NCI-H1105 (cell line): Measurements from ENCODE around the gene TBXAS1.

Source experiments
- DNase-seq: peaks from one replicate; lab custom pipeline; 2025; lab: John Stamatoyannopoulos, UW

The TBXAS1 gene

DNA sequence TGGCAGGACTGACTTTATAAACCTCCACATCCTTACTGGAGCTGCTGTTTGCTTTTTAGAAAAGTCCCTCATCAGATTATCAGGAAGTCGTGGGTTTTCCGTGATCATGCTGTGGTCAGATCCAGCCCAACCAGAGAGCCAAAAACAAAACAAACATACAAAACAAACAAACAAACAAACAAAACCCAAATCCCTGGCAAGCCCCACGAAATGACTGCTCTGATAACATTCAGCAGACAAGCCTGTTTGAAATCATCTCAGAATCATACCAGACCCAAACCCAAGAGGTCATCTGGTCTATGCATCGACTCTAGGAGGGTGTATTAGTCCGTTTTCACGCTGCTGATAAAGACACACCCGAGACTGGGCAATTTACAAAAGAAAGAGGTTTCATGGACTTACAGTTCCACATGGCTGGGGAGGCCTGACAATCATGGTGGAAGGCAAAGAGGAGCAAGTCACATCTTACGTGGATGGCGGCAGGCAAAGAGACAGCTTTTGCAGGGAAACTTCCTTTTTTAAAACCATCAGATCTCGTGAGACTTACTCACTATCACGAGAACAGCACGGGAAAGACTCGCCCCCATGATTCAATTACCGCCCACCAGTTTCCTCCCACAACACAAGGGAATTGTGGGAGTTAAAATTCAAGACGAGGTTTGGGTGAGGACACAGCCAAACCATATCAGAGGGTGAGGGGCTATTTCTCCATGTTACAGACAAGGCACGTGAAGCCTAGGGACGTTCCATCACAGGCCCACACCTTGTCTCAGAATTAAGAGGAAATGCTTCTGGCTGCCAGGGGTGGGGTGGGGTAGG lies 148.0 kb downstream of the TBXAS1 start:
- DNase-seq = no peak

DNA sequence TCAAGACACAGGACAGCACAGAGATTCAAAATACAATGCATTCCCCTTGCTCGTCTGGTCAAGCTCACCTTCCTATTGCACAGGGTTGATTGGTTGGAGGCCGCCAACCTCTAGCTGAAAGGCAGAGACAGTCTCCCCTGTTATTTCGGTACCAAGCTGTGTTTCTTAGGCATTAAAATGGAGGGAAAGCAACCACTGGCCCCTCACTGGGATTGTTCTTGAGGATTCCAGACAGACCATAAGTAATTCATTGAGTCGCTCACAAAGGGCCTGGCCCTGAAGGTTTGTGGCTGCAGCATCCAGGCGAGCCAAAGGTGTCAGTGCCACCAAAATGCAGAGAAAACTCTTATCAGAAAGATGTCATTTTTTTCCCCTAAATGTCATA lies 152.4 kb downstream of the TBXAS1 start:
- no peak for DNase-seq

DNA sequence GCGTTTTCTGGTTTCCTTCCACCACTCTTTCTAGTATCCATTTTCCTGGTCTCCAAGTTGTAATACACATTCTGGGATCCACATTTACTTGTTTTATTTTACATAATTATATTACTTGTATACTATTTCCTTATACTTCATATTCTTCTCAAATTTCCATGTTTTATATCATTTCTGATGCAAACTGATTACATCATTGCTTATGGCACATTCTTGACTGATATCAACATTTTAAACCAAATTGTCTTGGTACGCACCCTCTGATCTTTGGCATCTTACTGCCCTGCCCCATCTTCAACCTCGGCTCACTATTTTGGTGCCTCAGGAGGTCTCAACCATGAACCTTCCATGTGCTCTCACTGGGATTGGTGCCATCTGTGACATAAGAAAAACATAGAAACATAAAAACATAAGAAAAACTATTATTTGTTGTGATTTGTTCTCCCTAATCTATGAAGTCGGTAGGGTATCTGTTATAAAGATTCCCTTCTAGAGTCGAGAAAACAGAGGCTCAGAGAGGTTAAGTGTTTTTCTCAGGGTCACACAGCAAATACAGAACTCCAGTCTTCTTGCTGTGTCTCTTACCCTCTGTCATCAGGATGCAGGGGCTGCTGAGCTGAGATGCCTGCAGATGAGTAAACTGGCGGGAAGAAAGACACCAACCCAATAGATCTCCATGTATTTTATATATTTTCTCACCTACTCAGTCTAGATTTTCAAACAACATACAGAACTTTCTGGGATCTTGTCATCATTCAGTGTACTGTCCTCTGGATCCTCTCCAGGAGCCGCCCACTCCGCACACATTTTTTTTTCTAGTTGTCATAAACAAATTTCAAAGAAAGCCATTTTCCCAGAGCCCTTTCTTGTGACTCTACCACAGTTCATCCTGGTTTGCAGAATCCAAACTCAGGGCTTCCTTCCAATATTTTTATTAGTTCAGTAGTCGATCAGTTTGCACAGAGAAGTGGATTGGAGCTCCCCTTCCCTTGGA lies 154.2 kb downstream of the TBXAS1 start:
- no peak for DNase-seq

DNA sequence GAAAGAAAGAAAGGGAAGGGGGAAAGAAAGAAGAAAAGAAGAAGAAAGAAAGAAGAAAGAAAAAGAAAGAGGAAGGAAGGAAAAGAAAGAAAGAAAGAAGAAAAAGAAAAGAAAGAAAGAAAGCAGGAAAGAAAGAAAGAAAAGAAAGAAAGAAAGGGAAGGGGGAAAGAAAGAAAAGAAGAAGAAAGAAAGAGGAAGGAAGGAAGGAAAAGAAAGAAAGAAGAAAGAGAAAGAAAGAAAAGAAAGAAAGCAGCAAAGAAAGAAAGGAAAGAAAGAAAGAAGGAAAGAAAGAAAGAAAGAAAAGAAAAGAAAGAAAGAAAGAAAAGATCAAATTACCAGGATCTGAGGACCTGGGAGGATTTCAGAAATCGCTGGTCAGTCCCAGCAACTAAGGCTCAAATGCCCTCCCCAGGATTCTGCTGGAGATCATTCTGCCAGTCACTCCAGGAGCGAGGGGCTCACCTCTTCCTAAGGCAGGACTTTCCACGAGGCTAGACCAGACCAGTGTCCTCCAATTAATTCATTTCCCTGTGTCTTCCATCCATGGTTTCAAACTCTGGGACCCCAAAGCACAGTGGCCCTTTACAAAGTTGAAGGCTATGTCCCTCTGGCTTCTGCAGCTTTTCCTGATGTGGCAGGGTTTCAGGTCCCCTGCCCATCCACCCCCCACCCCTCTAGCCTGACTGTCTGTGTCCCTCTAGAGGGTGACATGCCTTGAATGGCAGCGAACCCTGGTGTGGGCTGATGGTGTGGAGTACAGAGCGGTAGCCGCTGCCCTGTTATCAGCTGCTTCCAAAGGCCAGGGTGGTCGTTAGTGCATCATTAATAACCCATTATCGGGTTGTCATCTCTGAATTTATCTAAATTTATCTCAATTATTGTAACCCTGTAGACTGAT lies 155.8 kb downstream of the TBXAS1 start:
- no peak for DNase-seq

DNA sequence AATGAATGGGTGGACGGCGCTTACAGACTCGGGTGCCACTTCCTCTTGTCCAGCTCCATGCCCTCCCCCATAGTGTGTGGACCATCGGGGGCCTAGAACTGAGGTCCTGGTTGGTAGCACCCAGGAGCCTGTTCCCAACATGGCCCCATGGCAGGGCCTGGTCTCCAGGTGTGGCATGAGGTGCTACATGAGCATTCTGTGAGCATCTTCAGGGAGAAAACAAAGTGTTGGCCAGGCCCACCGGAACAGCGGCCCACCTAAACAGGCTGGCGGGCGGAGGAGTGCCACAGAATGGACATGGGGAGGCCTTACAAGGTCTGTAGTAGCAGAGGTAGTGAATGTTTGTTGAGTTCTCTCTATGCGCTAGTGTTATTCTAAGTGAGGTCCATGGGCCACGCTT lies 156.7 kb downstream of the TBXAS1 start:
- no peak for DNase-seq

DNA sequence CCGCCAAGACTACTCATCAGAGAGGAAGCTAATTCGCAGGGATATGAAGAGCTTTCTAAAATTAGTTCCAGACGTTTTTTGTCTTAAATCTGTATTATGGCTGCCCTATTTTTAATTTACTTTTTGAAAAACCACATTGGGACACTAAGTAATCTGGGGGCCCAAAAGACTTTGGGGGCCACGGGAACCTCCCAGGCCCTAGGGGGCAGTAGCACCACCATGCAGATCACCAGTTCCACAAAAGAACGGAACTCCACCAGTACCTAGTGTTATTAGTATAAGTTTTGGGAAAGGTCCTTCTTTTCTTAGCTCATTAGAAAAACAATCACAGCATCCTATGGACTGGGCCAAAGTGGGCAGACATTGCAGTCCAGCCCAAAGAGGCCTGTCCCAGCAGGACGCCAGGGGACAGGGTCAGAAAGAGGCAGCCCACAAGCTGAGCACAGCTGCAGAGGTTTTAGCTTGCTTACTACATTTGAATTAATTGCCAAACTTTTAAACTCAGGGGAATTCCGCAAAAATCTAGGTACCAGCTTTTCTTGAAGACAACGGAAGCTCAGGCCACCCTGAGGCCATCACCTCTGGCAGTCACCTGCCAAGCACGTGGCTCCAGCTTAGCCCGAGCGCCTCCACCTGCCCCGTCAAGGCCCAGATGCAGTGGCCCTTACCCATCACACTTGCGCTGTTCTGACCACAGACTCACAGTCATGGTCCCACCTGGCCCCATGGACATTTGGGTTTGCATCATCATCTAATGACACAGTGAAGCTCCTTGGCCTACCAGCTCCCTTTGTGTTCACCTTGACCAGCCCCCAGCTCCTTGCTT lies 158.8 kb downstream of the TBXAS1 start:
- DNase-seq = no peak

DNA sequence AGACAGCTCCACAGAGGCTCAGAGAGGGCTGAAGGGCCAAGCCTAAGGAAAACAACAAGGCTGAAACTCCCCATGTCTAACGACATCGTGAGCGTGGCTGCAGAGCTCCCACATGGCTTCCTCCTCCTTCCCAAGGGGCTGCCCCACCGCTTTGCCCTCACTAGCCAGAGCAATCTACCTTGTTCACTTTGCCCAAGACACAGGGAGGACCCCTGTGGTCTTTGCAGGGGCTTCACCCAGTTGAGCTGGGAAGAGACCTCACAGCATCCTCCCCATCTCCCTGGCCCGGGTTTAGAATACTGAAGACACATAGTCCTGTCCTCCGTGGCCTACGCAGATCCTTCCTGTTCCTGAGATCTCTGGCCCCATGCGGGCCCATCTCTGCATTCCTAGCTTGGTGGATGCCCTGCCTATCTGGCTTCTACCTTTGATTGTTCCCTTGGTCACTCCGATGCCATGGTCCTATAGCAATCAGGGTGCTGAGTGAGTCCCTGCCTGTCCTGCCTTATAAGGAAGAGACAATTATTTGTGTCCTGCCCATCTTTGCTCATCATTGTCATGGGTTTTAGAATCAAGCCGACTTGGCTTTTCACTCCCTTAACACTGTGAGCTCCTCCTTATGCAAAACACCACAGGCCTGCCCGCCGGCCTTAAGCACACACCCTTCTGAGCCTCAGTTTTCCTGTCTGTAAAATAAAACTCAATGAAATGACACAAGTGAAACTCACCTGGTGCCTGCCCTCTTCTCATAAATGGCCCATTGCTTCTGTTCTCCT lies 160.5 kb downstream of the TBXAS1 start:
- no peak for DNase-seq

DNA sequence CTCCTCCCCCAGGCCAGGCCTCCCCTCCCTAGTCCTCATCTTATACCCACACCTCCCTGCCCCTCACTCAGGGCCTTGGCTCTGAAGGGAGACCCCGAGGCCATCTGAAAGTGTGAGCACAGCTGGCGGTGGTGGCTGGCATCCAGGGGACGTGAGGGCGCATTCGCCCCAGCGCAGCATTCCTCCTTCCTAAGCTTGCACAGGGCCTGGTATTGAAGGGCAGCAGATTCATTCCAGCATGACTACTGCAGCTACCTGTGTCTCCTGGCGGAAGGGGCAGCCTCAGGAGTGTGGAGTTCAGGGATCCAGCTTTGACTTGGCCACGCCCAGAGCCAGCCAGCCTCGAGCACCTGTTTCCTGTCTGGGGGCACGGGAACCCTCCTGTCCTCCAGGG lies 161.1 kb downstream of the TBXAS1 start:
- DNase-seq = no peak

DNA sequence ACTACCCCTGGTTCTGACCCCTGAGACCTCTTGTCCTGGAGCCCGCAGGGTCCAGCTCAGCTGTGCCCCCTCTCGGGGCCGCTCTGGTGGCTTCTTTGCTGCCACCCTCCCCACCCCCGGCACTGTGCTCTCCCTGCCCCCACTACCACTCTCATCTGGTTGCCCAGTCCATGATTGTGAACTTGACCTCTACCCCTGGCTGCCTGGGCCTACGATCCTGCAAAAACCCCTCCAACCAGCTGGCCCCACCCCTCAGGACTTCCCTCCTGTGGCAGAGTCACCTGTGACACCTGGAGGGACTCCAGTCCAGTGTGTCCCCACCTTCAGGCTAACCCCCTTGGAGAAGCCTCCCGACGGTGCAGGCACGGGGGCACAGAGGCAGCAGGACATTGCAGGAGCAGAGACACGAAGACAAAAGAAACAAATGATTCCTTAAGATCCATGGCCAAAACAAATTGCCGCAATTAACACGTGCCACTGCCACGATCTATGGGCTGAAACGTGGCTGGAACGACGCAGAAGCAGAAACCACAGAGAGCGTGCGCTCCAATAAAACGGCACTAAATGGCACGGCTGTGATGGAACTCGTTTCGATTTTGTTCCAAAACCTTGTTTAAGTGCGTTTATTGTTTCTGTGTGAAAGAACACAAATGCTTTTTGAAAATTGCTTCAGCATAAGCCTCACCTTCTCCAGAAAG lies 161.7 kb downstream of the TBXAS1 start:
- no peak for DNase-seq

DNA sequence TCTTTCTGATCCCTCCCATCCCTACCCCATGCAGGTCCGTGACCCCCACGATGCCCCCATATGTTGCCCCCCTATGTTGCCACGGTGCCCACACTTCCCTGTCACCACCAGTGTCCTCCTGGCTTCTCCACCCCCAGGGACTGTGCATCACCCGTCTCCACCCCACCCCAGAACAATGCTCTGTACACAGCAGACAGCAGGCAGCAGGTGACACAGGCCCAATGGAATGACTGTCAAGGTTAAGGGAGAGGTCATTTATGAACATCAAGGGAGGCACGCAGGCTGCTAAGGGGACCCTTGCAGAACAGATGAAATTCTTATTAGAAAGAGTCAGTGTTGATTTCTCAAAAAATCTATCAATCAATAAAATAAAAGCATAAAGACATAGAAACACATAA lies 162.2 kb downstream of the TBXAS1 start:
- no peak for DNase-seq

DNA sequence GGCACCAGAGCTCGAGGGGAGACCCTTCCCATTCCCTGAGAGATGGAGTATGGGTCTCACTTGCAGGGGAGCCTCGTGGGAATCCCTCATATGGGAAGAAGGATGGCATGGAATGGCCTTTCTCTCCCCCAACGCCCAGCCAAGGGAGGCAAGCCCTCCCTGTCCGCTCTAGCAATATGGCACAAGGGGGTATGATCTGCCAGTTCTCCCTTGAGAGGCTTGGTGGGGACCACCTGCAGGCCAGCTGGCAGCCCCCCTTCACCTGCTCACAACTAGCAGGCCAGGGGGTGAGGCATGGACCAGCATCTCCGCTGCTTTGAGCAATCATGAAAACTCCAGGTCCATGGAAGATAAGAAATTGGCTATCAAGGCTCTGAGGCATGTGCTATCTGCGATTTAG lies 162.8 kb downstream of the TBXAS1 start:
- DNase-seq = no peak

DNA sequence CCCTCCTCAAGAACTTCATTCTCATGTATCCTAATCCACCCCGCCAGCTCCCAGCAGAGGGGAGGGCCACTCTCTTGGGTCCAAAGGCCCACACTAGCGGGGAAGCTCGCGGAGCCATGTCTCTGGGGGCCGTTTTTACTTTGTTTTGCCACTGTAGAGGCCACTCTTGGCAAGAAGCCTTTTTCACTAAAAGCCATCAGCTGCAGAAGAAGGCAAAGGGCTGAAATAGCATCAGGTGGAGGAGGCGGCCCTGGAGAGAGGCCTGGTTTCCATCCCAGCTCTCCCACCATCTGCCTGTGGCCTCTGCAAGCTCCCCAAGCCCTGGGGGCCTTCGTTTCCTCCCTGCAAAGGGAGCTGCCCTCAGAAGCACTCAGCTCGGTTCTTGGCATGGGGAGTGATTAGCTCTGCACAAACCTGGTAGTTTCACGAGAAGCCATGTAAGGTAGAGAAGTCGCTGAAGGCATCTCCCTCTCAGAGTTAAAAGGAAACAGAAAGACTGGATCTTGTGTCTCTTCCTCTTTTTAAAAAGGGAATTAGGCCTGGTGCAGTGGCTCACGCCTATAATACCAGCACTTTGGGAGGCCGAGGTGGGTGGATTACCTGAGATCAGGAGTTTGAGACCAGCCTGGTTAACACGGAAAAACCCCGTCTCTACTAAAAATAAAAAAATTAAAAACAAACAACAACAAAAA lies 163.4 kb downstream of the TBXAS1 start:
- no peak for DNase-seq

DNA sequence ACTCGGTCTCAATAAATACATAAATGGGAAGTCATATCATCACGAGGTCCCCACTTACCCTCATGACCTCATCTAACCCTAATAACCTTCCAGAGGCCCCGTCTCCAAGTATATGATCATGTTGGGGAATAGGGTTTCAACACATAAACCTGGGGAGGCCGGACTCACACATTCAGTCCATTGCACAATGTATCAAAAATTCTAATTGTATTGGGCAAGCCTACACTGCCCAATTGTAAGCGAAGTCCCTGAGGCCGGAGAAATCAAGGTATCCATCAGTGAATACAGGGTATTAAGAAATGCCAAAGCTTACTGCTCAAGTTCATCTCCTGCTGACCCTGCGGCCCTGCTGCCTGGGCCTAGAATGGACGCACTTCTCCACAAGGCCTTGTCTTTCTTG lies 164.1 kb downstream of the TBXAS1 start:
- no peak for DNase-seq

DNA sequence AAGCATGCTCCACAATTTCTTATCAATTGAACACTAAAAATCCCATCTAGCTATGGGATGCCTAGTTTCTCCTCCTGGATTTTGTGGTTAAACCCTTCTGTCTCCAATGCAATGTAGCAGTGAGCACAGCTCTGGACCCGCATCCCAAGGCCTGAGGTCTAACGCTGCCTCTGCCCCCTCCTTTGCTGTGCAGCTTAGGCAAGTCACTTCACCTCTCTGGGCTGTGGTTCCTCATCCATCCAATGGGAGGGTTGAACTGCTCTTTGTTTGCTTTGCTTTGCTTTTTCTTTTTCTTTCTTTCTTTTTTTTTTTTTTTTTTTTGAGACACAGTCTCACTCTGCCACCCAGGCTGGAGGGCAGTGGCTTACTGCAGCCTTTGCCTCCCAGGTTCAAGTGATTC lies 164.5 kb downstream of the TBXAS1 start:
- DNase-seq = no peak

DNA sequence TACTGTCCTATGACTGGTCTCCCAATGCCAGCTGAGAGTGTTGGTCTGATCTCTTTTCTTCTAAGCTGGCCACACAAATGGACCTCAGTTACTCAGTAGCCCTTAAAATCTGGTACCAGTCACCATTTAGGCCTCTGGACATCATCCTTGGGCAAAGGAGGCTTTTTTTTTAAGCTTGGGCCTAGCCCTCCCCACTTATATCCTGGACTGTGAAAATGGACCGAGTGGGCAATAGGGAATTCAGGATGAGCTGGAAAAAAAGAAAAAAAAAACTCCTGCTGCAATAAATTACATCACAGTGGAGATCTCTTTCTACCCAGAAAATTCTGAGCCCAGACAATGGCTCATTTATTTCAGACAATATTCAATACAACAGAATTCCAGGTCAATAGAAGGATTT lies 165.3 kb downstream of the TBXAS1 start:
- DNase-seq = no peak

DNA sequence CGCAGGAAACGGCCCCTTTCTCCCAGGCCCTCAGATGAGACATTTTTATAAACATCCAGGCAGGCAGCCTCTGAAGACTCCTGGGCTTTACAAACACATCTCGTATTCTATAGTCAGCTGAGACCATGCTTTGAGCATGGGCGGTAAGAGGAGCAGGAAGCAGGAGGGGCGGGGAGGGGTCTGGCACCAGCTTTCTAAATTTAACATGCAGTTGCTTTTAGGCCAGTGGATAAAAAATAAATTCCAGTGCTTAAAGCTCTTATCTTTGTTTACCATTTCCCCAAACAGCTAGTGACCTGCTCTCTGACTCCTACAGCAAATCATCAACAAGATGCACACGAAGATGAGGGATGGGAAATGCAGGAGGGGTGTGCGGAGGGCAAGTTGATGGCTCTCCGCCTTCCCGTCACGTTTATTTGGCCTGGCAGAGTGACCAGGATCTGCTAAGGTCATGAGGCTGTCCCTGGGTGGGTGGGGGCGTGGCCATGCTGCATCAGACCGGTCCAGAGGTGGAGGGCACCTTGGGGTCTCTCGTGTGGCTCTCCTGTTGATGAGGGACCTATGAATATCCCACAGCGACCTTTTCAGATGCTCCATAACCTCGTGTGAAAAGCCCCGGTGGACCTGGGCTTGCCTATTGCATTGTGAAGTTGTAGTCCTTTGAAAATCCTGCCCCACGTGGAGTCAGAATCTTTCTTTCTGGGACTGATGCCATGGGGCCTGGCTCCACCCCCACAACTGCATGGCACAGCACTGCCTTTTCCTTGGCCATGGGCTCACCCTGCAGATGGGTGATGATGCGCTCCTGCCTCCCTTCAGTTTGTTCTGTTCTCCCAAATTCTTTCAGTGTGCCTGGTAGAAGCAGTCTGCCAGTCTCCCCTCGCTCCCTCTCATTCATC lies 166.2 kb downstream of the TBXAS1 start:
- no peak for DNase-seq

DNA sequence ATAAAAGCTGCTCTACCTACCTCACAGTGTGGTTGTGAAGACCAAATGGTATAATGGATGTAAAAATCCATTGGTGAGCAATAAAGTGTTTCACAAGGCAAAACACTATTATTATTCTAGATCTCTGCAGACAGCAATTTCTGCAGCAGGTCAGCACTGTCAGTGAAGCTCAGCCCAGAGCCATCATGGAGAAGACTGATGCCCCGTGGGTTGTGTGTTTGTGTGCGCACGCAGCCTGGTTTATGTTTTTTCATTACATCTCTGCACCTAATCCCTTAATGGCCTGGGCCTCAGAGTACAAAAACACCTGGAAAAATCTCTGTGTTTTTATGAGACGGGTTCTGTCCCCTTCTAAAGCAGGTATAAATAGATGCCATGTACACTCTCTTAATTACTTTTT lies 169.5 kb downstream of the TBXAS1 start:
- no peak for DNase-seq

DNA sequence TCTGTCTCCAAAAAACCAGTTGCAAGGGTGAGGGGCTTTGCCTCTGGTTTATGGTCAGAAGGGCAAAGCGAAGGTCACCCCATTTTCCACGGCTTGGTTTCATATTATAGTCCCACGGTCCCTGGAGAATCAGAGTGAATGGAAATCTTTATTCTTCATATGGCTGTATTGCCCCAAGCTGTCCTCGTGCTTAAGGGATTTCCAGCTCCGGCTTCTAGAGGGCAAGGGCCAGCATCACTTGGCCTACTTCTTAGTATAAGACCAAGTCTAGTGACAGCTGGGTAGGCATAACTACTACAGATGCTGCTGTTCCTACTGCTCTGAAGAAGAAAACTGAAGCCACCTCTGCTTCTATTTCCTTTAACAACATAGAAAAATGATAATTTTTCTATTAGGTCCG lies 170.5 kb downstream of the TBXAS1 start:
- no peak for DNase-seq
